B cell (primary cell): Measurements from ENCODE around the gene KCNJ6. TPM values are rescaled to one million over a fixed set of nuclear protein-coding genes. Genes with fewer than 3 reads are reported as not detected.

Experiments
- ATAC-seq: fragments of 200-7000 bp; cut with Tn5 transposase; one replicate; pipeline ENCODE4 v1.10.0; 2021; ENCODE audit warnings: low read depth, mild to moderate bottlenecking, moderate number of reproducible peaks, moderate library complexity
- CTCF ChIA-PET: fragments of 350-600 bp; sonication (Branson Sonifier 250); formaldehyde crosslinking; loops from one replicate; lab custom pipeline; 2021; ENCODE audit warnings: antibody characterized with exemption, inconsistent platforms; lab: Charles Lee
- POLR2A ChIA-PET: fragments of 350-600 bp; sonication (Branson Sonifier 250); formaldehyde crosslinking; loops from one replicate; lab custom pipeline; 2021; ENCODE audit warnings: antibody characterized with exemption; lab: Charles Lee
- DNase-seq: peaks from one replicate; pipeline ENCODE4 v3.0.0; 2013
- H2AFZ ChIP-seq: 2 replicates; pipeline ENCODE4 v1.6.1; 2012; ENCODE audit warnings: mild to moderate bottlenecking, low read depth, low read length; ENCODE audit not compliant: insufficient read depth, poor library complexity, severe bottlenecking
- H3K27ac ChIP-seq, 2 donors: 1 replicate in 1 of 2; 2 replicates in 1 of 2; pipeline ENCODE4 v1.5.1; 2012 to 2013; ENCODE audit warnings: low read length in 2 of 2, mild to moderate bottlenecking in 2 of 2, moderate library complexity in 1 of 2
- H3K27me3 ChIP-seq, 4 experiments: fragments of 200-600 bp in 1 of 4; sonication (generic) in 1 of 4; replicated peaks in 1 of 4; 1 replicate in 2 of 4; 2 replicates in 2 of 4; pipeline versions ENCODE4 v1.6.1 to v1.7.0; 2013 to 2016; ENCODE audit warnings: low read length in 3 of 4, mild to moderate bottlenecking in 2 of 4, mixed read lengths in 1 of 4, moderate library complexity in 1 of 4; ENCODE audit not compliant: insufficient read depth in 4 of 4, control insufficient read depth in 3 of 4; ENCODE audit errors: control extremely low read depth in 1 of 4
- H3K36me3 ChIP-seq, 2 experiments: replicated peaks in 1 of 2; 1 replicate in 1 of 2; 2 replicates in 1 of 2; pipeline versions ENCODE4 v1.6.1 to v1.7.1; 2013; ENCODE audit warnings: low read length in 1 of 2; ENCODE audit not compliant: insufficient read depth in 2 of 2, control insufficient read depth in 1 of 2; ENCODE audit errors: control extremely low read depth in 1 of 2, extremely low read depth in 1 of 2
- H3K4me1 ChIP-seq, 2 donors: fragments of 200-600 bp in 1 of 2; sonication (generic) in 1 of 2; 1 replicate in 1 of 2; 2 replicates in 1 of 2; pipeline versions ENCODE4 v1.5.1 to v1.6.1; 2013 to 2017; ENCODE audit warnings: low read length in 2 of 2; ENCODE audit not compliant: control insufficient read depth in 2 of 2, insufficient read depth in 2 of 2
- H3K4me2 ChIP-seq: replicated peaks from 2 replicates; pipeline ENCODE3; 2012; ENCODE audit warnings: mild to moderate bottlenecking, low read depth, low read length; ENCODE audit not compliant: poor library complexity, severe bottlenecking
- H3K4me3 ChIP-seq, 5 experiments: fragments of 200-600 bp in 1 of 5; sonication (generic) in 1 of 5; 1 replicate in 3 of 5; 2 replicates in 2 of 5; pipeline versions ENCODE4 v1.5.1 to v1.7.0; 2011 to 2016; ENCODE audit warnings: low read length in 4 of 5, mild to moderate bottlenecking in 4 of 5, low read depth in 2 of 5, control low read depth in 1 of 5, moderate library complexity in 1 of 5; ENCODE audit not compliant: insufficient read depth in 1 of 5; ENCODE audit errors: control extremely low read depth in 1 of 5, extremely low read depth in 1 of 5
- H3K79me2 ChIP-seq: fragments of 200-600 bp; sonication (generic); one replicate; pipeline ENCODE4 v1.6.0; 2016; ENCODE audit warnings: low read length; ENCODE audit not compliant: control insufficient read depth, insufficient read depth
- H3K9ac ChIP-seq: fragments of 200-600 bp; sonication (generic); 2 replicates; pipeline ENCODE4 v1.6.1; 2017; ENCODE audit warnings: mild to moderate bottlenecking, low read length, moderate library complexity
- H3K9me3 ChIP-seq, 3 donors: one replicate each; pipeline versions ENCODE4 v1.6.1 to v1.7.1; 2013; ENCODE audit warnings: low read length in 2 of 3; ENCODE audit not compliant: control insufficient read depth in 2 of 3, insufficient read depth in 1 of 3; ENCODE audit errors: control extremely low read depth in 1 of 3
- H4K20me1 ChIP-seq: 2 replicates; pipeline ENCODE4 v1.6.0; 2012; ENCODE audit warnings: mild to moderate bottlenecking, low read length; ENCODE audit not compliant: insufficient read depth, control insufficient read depth, poor library complexity, severe bottlenecking
- H3K27ac Mint-ChIP-seq: one replicate; pipeline ENCODE4 v1.8.0; 2021; ENCODE audit warnings: mixed read lengths
- H3K27me3 Mint-ChIP-seq: one replicate; pipeline ENCODE4 v1.8.0; 2021; ENCODE audit warnings: mixed read lengths
- H3K4me1 Mint-ChIP-seq: one replicate; pipeline ENCODE4 v1.8.0; 2021; ENCODE audit warnings: mixed read lengths
- H3K4me3 Mint-ChIP-seq: one replicate; pipeline ENCODE4 v1.8.0; 2021; ENCODE audit warnings: mixed read lengths
- H3K9me3 Mint-ChIP-seq: one replicate; pipeline ENCODE4 v1.8.0; 2022; ENCODE audit warnings: mixed read lengths; ENCODE audit not compliant: insufficient read depth
- EZH2 ChIP-seq: IDR thresholded peaks from 2 replicates; pipeline ENCODE4 v1.6.1; 2012; ENCODE audit warnings: borderline replicate concordance, low read depth, mild to moderate bottlenecking, moderate library complexity, low read length; ENCODE audit not compliant: insufficient read depth, poor library complexity, severe bottlenecking
- WGBS: methylation state at CpG from one replicate; pipeline ENCODE4 v1.1.5; 2013; ENCODE audit warnings: missing lambda C conversion rate; ENCODE audit not compliant: insufficient coverage; 5-methylcytosine and 5-hydroxymethylcytosine counted together
- intact Hi-C: fragments of 100-400 bp; cut with micrococcal nuclease; formaldehyde crosslinking; loops from one replicate; pipeline ENCODE4 v1.10.0; 2022
- polyA plus RNA-seq: library from polyadenylated mRNA; depleted of rRNA; stranded (reverse); fragments of >200 nt; gene quantifications from 2 replicates; pipeline ENCODE4 v1.2.3, GENCODE V29; 2012
- total RNA-seq, 2 donors: library from RNA; stranded (reverse); fragments of 120-200 nt in 1 of 2; gene quantifications; 1 replicate in 1 of 2; 2 replicates in 1 of 2; pipeline versions ENCODE4 v1.2.3 to v1.2.4, GENCODE V29; 2013 to 2022
- TF ChIP-seq, protein P1 (sequence below): fragments of 200-600 bp; IDR thresholded peaks from one replicate; pipeline ENCODE4 v1.8.0; 2022; ENCODE audit warnings: antibody characterized with exemption, mild to moderate bottlenecking

The KCNJ6 gene
- total and polyA plus RNA-seq, 2 donors (not counting 1 experiment from before 2014, with no cell fraction given) = not detected

- Histone ChIP-seq H3K4me1 (no peaks in the 10 kb centered on the region), H3K4me3 (no peak overlapping the region), H3K36me3 (no peaks in the 10 kb centered on the region), H4K20me1 (no peaks in the 10 kb centered on the region), H3K27ac (no peak overlapping the region), H3K4me2 (no peak overlapping the region), H2AFZ (no peak overlapping the region), H3K79me2 (no peaks in the 10 kb centered on the region), H3K9ac (no peak overlapping the region), H3K27me3 (peaks cover 0 to 4% (median 0%) of the 10 kb centered on the region in 4 experiments), H3K9me3 (peaks cover 0 to 5% (median 0%) of the 10 kb centered on the region in 3 donors)
- Mint-ChIP-seq H3K27ac (no peak overlapping the region), H3K9me3 (no peaks in the 10 kb centered on the region), H3K4me3 (no peak overlapping the region), H3K27me3 (peaks cover 12% of the 10 kb centered on the region), H3K4me1 (no peaks in the 10 kb centered on the region)
- DNase-seq (no peak), ATAC-seq (no peak)
- TF ChIP-seq, protein P1, sequence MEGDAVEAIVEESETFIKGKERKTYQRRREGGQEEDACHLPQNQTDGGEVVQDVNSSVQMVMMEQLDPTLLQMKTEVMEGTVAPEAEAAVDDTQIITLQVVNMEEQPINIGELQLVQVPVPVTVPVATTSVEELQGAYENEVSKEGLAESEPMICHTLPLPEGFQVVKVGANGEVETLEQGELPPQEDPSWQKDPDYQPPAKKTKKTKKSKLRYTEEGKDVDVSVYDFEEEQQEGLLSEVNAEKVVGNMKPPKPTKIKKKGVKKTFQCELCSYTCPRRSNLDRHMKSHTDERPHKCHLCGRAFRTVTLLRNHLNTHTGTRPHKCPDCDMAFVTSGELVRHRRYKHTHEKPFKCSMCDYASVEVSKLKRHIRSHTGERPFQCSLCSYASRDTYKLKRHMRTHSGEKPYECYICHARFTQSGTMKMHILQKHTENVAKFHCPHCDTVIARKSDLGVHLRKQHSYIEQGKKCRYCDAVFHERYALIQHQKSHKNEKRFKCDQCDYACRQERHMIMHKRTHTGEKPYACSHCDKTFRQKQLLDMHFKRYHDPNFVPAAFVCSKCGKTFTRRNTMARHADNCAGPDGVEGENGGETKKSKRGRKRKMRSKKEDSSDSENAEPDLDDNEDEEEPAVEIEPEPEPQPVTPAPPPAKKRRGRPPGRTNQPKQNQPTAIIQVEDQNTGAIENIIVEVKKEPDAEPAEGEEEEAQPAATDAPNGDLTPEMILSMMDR = no peak
- TF ChIP-seq EZH2 = no peak
- intact Hi-C loops = no loop called here
- 67% methylated on average over 1 of the region's 3 CpGs for WGBS
- ChIA-PET CTCF (no interaction called here), POLR2A (no interaction called here)
Observed at GRCh38 chr21:37601027-37601426, 315.2 kb downstream of the KCNJ6 start.

GRCh38 chr21:37595944-37596343 is 320.3 kb downstream of the KCNJ6 start:
- no peak overlapping the region for H3K9ac ChIP-seq
- 89% methylated on average over 8 of the region's 8 CpGs for WGBS
- Mint-ChIP-seq H3K27me3 (peaks cover 5% of the 10 kb centered on the region), H3K9me3 (no peaks in the 10 kb centered on the region), H3K4me1 (no peaks in the 10 kb centered on the region), H3K27ac (no peak overlapping the region), H3K4me3 (no peak overlapping the region)
- ATAC-seq (no peak), DNase-seq (no peak)
- H4K20me1 ChIP-seq = no peaks in the 10 kb centered on the region
- POLR2A ChIA-PET = no interaction called here
- TF ChIP-seq, protein P1 = no peak
- no peak for TF ChIP-seq EZH2
- no peaks in the 10 kb centered on the region for H3K4me1 ChIP-seq
- H3K79me2 ChIP-seq = no peaks in the 10 kb centered on the region
- no peak overlapping the region for H3K4me2 ChIP-seq
- no peak overlapping the region for H3K4me3 ChIP-seq
- H3K9me3 ChIP-seq = peaks cover 0 to 7% (median 0%) of the 10 kb centered on the region in 3 donors
- intact Hi-C loops = no loop called here
- H3K27me3 ChIP-seq = peaks cover 0 to 3% (median 0%) of the 10 kb centered on the region in 4 experiments
- CTCF ChIA-PET = no interaction called here
- no peaks in the 10 kb centered on the region for H3K36me3 ChIP-seq
- H2AFZ ChIP-seq = no peak overlapping the region
- H3K27ac ChIP-seq = no peak overlapping the region
